ENCODE measurements around the gene PCSK6.

- TF ChIP-seq CTCF (conservative IDR thresholded peaks at IDR 0.05; ENCODE audit: low read length) (no peak), EZH2phosphoT487 (IDR thresholded peaks at IDR 0.05; ENCODE audit: borderline replicate concordance, low read depth, low read length) (no peak)
Measured at GRCh38 chr15:101361418-101361817, 128.1 kb downstream of the PCSK6 start.
